ENCODE measurements around the gene VEGFB. TPM values are rescaled to one million over a fixed set of nuclear protein-coding genes. Genes with fewer than 3 reads are reported as not detected.

The VEGFB gene
- total RNA-seq, 2 donors from 2014 or later = 58.9 to 78.4 TPM

GRCh38 chr11:64223001-64223651 lies 11.3 kb upstream of the VEGFB start:
- H3K4me3 ChIP-seq (ENCODE audit: low read length) = no peak overlapping the region
- 97% methylated on average over 13 to 24 of the region's 24 CpGs for WGBS, 2 experiments (ENCODE audit: insufficient coverage in 1 of 2, insufficient read length in 1 of 2)
- no peak overlapping the region for H3K4me3 Mint-ChIP-seq
- H3K27ac Mint-ChIP-seq = no peak overlapping the region
- no peak overlapping the region for H3K27ac ChIP-seq (ENCODE audit: low read depth, low read length)
- no peaks in the 10 kb centered on the region for H3K27me3 ChIP-seq (ENCODE audit: control insufficient read depth, insufficient read depth, low read length, poor library complexity, severe bottlenecking)
- TF ChIP-seq, protein P1, sequence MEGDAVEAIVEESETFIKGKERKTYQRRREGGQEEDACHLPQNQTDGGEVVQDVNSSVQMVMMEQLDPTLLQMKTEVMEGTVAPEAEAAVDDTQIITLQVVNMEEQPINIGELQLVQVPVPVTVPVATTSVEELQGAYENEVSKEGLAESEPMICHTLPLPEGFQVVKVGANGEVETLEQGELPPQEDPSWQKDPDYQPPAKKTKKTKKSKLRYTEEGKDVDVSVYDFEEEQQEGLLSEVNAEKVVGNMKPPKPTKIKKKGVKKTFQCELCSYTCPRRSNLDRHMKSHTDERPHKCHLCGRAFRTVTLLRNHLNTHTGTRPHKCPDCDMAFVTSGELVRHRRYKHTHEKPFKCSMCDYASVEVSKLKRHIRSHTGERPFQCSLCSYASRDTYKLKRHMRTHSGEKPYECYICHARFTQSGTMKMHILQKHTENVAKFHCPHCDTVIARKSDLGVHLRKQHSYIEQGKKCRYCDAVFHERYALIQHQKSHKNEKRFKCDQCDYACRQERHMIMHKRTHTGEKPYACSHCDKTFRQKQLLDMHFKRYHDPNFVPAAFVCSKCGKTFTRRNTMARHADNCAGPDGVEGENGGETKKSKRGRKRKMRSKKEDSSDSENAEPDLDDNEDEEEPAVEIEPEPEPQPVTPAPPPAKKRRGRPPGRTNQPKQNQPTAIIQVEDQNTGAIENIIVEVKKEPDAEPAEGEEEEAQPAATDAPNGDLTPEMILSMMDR (conservative IDR thresholded peaks at IDR 0.05) = no peak
- H3K4me1 ChIP-seq (ENCODE audit: control insufficient read depth, insufficient read depth, low read length) = peaks cover 4% of the 10 kb centered on the region
- no peak for DNase-seq
- H3K36me3 ChIP-seq (ENCODE audit: control insufficient read depth, insufficient read depth, low read length) = peaks cover 5% of the 10 kb centered on the region
- no peaks in the 10 kb centered on the region for H3K9me3 ChIP-seq (ENCODE audit: control insufficient read depth, low read length)
- peaks cover 10% of the 10 kb centered on the region for H3K4me1 Mint-ChIP-seq
- no peak overlapping the region for H3K9ac ChIP-seq (ENCODE audit: extremely low read depth, low read length, poor library complexity, severe bottlenecking)
- no peaks in the 10 kb centered on the region for H3K9me3 Mint-ChIP-seq
- peaks cover 1% of the 10 kb centered on the region for H3K36me3 Mint-ChIP-seq (ENCODE audit: low read depth)
- no peaks in the 10 kb centered on the region for H3K27me3 Mint-ChIP-seq (ENCODE audit: insufficient read depth)

DNA sequence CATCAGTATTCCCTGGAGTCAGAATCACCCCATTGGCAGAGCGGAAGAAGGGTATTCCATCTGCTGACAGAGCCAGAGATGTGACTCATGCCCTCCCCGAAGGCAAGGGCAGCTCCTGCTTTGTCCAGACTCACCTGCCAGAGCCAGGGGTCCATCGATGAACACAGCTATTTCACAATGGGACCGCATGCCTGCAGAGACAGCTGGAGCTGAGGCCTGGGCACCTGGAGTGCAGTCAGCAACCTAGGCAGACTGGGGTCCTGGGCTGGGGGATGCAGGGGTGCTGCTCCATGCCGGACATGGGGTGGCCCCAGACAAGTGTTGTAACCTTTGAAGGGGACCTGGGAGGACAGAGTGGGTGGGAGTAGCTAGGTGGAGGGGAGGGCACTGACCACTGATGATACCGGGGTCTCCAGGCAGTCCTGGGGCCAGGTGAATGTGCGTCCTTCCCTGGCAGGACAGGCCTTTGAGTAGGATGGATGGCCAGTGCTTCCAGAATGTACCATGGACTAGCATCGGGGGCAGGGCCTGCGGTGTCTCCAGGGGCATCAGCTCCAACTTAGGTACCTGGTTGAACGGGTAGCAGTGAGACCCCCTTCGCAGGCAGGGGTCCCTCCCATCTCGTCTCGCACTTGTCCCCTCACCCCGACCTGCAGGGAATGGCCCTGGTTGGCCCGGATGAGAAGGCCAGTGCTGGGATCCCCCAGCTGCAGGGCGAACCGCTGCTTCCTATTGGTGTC lies 10.1 kb upstream of the VEGFB start:
- Histone ChIP-seq H3K4me3 (ENCODE audit: low read length) (no peak overlapping the region), H3K27ac (ENCODE audit: low read depth, low read length) (no peak overlapping the region), H3K27me3 (ENCODE audit: control insufficient read depth, insufficient read depth, low read length, poor library complexity, severe bottlenecking) (no peaks in the 10 kb centered on the region), H3K4me1 (ENCODE audit: control insufficient read depth, insufficient read depth, low read length) (peaks cover 4% of the 10 kb centered on the region), H3K9ac (ENCODE audit: extremely low read depth, low read length, poor library complexity, severe bottlenecking) (no peak overlapping the region), H3K9me3 (ENCODE audit: control insufficient read depth, low read length) (no peaks in the 10 kb centered on the region), H3K36me3 (ENCODE audit: control insufficient read depth, insufficient read depth, low read length) (peaks cover 5% of the 10 kb centered on the region)
- H3K27ac Mint-ChIP-seq = no peak overlapping the region
- peaks cover 10% of the 10 kb centered on the region for H3K4me1 Mint-ChIP-seq
- no peaks in the 10 kb centered on the region for H3K27me3 Mint-ChIP-seq (ENCODE audit: insufficient read depth)
- DNase-seq = peak; percentile 45
- H3K36me3 Mint-ChIP-seq (ENCODE audit: low read depth) = no peaks in the 10 kb centered on the region
- TF ChIP-seq, protein P1 (conservative IDR thresholded peaks at IDR 0.05) = no peak
- 93 to 98% methylated on average over 13 to 17 of the region's 17 CpGs for WGBS, 2 experiments (ENCODE audit: insufficient coverage in 1 of 2, insufficient read length in 1 of 2)
- H3K4me3 Mint-ChIP-seq = peak overlapping the region; percentile 74
- H3K9me3 Mint-ChIP-seq = no peaks in the 10 kb centered on the region

DNA sequence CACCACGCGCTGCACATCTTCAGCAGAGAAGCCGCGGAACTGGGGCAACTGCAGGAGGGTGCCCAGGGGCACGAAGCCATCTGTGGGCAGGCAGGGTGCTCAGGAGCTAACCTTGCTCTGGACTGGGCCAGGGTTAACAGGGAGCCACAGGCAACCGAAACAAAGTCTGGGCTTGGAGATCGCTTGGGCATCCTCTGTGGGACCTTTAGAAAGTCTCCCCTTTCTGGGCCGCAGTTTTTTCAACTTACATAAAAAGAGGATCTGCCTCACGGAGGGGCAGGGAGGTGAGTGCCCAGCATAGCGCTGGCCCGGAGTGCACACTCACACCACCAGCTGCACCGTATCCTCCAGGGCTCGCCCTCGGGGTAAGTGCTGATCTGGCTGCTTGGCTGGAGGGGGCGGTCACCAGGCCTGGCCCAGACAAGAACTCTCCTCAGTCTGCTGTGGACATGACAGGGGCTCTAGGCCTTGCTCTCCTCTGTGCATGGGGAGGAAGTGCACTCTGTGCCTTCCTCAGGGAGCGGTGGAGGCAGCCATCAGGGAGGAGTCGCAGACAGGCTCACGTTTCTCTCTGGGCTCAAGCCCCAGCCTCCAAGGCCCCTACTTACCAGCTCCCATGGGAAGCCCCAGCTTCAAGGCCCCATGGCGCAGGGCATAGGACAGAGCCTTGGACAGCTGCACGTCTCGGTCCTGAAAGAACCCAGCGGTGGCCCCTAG lies 9.3 kb upstream of the VEGFB start:
- Mint-ChIP-seq H3K27me3 (ENCODE audit: insufficient read depth) (no peaks in the 10 kb centered on the region), H3K36me3 (ENCODE audit: low read depth) (no peaks in the 10 kb centered on the region), H3K4me1 (peaks cover 11% of the 10 kb centered on the region), H3K4me3 (peak overlapping the region; percentile 74), H3K9me3 (no peaks in the 10 kb centered on the region), H3K27ac (peak overlapping the region; percentile 74)
- TF ChIP-seq, protein P1 (conservative IDR thresholded peaks at IDR 0.05) = no peak
- Histone ChIP-seq H3K4me3 (ENCODE audit: low read length) (peak overlapping the region; percentile 92), H3K9ac (ENCODE audit: extremely low read depth, low read length, poor library complexity, severe bottlenecking) (peak overlapping the region; percentile 57), H3K36me3 (ENCODE audit: control insufficient read depth, insufficient read depth, low read length) (peaks cover 5% of the 10 kb centered on the region), H3K27me3 (ENCODE audit: control insufficient read depth, insufficient read depth, low read length, poor library complexity, severe bottlenecking) (no peaks in the 10 kb centered on the region), H3K27ac (ENCODE audit: low read depth, low read length) (no peak overlapping the region), H3K9me3 (ENCODE audit: control insufficient read depth, low read length) (no peaks in the 10 kb centered on the region), H3K4me1 (ENCODE audit: control insufficient read depth, insufficient read depth, low read length) (peaks cover 4% of the 10 kb centered on the region)
- 84 to 86% methylated on average over 13 to 22 of the region's 22 CpGs for WGBS, 2 experiments (ENCODE audit: insufficient coverage in 1 of 2, insufficient read length in 1 of 2)
- peak; percentile 54 for DNase-seq

All from endodermal cell (in vitro differentiated cells).